Stimulated activated naive CD8-positive, alpha-beta T cell treated with anti-CD3 and anti-CD28 coated beads, Interleukin-15, Interleukin-2, amounts not matched to agents 100 ng/mL and 50 ng/mL, for 24 hours (primary cell): ENCODE results near the gene CADM4.

Experiments
- H3K27ac Mint-ChIP-seq: one replicate; pipeline ENCODE4 v1.8.0; 2021; ENCODE audit warnings: mild to moderate bottlenecking, mixed read lengths
- H3K27me3 Mint-ChIP-seq: one replicate; pipeline ENCODE4 v1.8.0; 2021; ENCODE audit warnings: mixed read lengths
- H3K36me3 Mint-ChIP-seq: one replicate; pipeline ENCODE4 v1.8.0; 2021; ENCODE audit warnings: low read depth, mixed read lengths
- H3K4me1 Mint-ChIP-seq: one replicate; pipeline ENCODE4 v1.8.0; 2021; ENCODE audit warnings: low read depth, mixed read lengths
- H3K4me3 Mint-ChIP-seq: one replicate; pipeline ENCODE4 v1.8.0; 2021; ENCODE audit warnings: mild to moderate bottlenecking, mixed read lengths
- H3K9me3 Mint-ChIP-seq: one replicate; pipeline ENCODE4 v1.8.0; 2021; ENCODE audit warnings: mixed read lengths

Gene CADM4

GRCh38 chr19:43631491-43631890, 8.2 kb downstream of the CADM4 start:
- Mint-ChIP-seq H3K36me3 (no peaks in the 10 kb centered on the region), H3K27ac (no peak overlapping the region), H3K27me3 (peaks cover 10% of the 10 kb centered on the region), H3K4me1 (no peaks in the 10 kb centered on the region), H3K4me3 (no peak overlapping the region), H3K9me3 (no peaks in the 10 kb centered on the region)

- Mint-ChIP-seq H3K36me3 (no peaks in the 10 kb centered on the region), H3K4me3 (no peak overlapping the region), H3K9me3 (no peaks in the 10 kb centered on the region), H3K27ac (no peak overlapping the region), H3K27me3 (peaks cover 10% of the 10 kb centered on the region), H3K4me1 (peaks cover 10% of the 10 kb centered on the region)
These were observed 10.9 kb downstream of the CADM4 start for GRCh38 chr19:43628646-43629326.

- no peaks in the 10 kb centered on the region for H3K9me3 Mint-ChIP-seq
- no peak overlapping the region for H3K4me3 Mint-ChIP-seq
- peaks cover 10% of the 10 kb centered on the region for H3K4me1 Mint-ChIP-seq
- peaks cover 6% of the 10 kb centered on the region for H3K27me3 Mint-ChIP-seq
- no peaks in the 10 kb centered on the region for H3K36me3 Mint-ChIP-seq
- H3K27ac Mint-ChIP-seq = no peak overlapping the region
These were observed 12.8 kb downstream of the CADM4 start for GRCh38 chr19:43626838-43627237.

- no peaks in the 10 kb centered on the region for H3K9me3 Mint-ChIP-seq
- H3K4me3 Mint-ChIP-seq = no peak overlapping the region
- H3K36me3 Mint-ChIP-seq = no peaks in the 10 kb centered on the region
- peaks cover 6% of the 10 kb centered on the region for H3K27me3 Mint-ChIP-seq
- H3K4me1 Mint-ChIP-seq = peaks cover 10% of the 10 kb centered on the region
- no peak overlapping the region for H3K27ac Mint-ChIP-seq
These were observed 13.6 kb downstream of the CADM4 start for GRCh38 chr19:43625918-43626579.

GRCh38 chr19:43624933-43625332, 14.7 kb downstream of the CADM4 start:
- H3K4me1 Mint-ChIP-seq = peaks cover 19% of the 10 kb centered on the region

GRCh38 chr19:43623889-43624670, 15.6 kb downstream of the CADM4 start:
- Mint-ChIP-seq H3K27ac (no peak overlapping the region), H3K9me3 (no peaks in the 10 kb centered on the region), H3K4me1 (peaks cover 20% of the 10 kb centered on the region), H3K4me3 (no peak overlapping the region), H3K27me3 (peaks cover 6% of the 10 kb centered on the region), H3K36me3 (no peaks in the 10 kb centered on the region)

More at GRCh38 chr19:43624933-43625332, 14.7 kb downstream of the CADM4 start:
- no peak overlapping the region for H3K27ac Mint-ChIP-seq
- H3K9me3 Mint-ChIP-seq = no peaks in the 10 kb centered on the region
- no peak overlapping the region for H3K4me3 Mint-ChIP-seq
- H3K36me3 Mint-ChIP-seq = no peaks in the 10 kb centered on the region
- H3K27me3 Mint-ChIP-seq = peaks cover 6% of the 10 kb centered on the region

- Mint-ChIP-seq H3K27ac (no peak overlapping the region), H3K36me3 (no peaks in the 10 kb centered on the region), H3K4me1 (peaks cover 23% of the 10 kb centered on the region), H3K27me3 (peaks cover 6% of the 10 kb centered on the region), H3K9me3 (no peaks in the 10 kb centered on the region), H3K4me3 (no peak overlapping the region)
These were observed 16.7 kb downstream of the CADM4 start for GRCh38 chr19:43622956-43623355.

- no peaks in the 10 kb centered on the region for H3K27me3 Mint-ChIP-seq
- peaks cover 23% of the 10 kb centered on the region for H3K4me1 Mint-ChIP-seq
- no peaks in the 10 kb centered on the region for H3K36me3 Mint-ChIP-seq
- H3K27ac Mint-ChIP-seq = no peak overlapping the region
- H3K9me3 Mint-ChIP-seq = no peaks in the 10 kb centered on the region
- H3K4me3 Mint-ChIP-seq = no peak overlapping the region
These were observed 17.6 kb downstream of the CADM4 start for GRCh38 chr19:43622070-43622469.

- H3K9me3 Mint-ChIP-seq = no peaks in the 10 kb centered on the region
- peaks cover 23% of the 10 kb centered on the region for H3K4me1 Mint-ChIP-seq
- peak overlapping the region; percentile 97 for H3K27ac Mint-ChIP-seq
- no peaks in the 10 kb centered on the region for H3K36me3 Mint-ChIP-seq
- H3K27me3 Mint-ChIP-seq = no peaks in the 10 kb centered on the region
- H3K4me3 Mint-ChIP-seq = peak overlapping the region; percentile 96
These were observed 19.3 kb downstream of the CADM4 start for GRCh38 chr19:43620061-43621001.

- Mint-ChIP-seq H3K36me3 (no peaks in the 10 kb centered on the region), H3K27me3 (no peaks in the 10 kb centered on the region), H3K4me3 (peak within 1 kb of the TSS; percentile 96), H3K4me1 (peaks cover 15% of the 10 kb centered on the region), H3K9me3 (no peaks in the 10 kb centered on the region), H3K27ac (peak within 1 kb of the TSS; percentile 97)
These were observed 20.2 kb downstream of the CADM4 start, which contains the start of gene ZNF428 for GRCh38 chr19:43619262-43620060. ZNF428 (minus strand) TSS chr19:43619629; CDS start chr19:43614304, 5,325 bp downstream.

GRCh38 chr19:43618921-43619261, 20.8 kb downstream of the CADM4 start:
- H3K36me3 Mint-ChIP-seq = no peaks in the 10 kb centered on the region

GRCh38 chr19:43616954-43617353, 22.7 kb downstream of the CADM4 start:
- no peaks in the 10 kb centered on the region for H3K27me3 Mint-ChIP-seq
- no peaks in the 10 kb centered on the region for H3K9me3 Mint-ChIP-seq
- no peak overlapping the region for H3K4me3 Mint-ChIP-seq
- peaks cover 14% of the 10 kb centered on the region for H3K4me1 Mint-ChIP-seq
- peaks cover 10% of the 10 kb centered on the region for H3K36me3 Mint-ChIP-seq
- H3K27ac Mint-ChIP-seq = no peak overlapping the region

More at GRCh38 chr19:43618921-43619261, 20.8 kb downstream of the CADM4 start:
- Mint-ChIP-seq H3K4me1 (peaks cover 14% of the 10 kb centered on the region), H3K4me3 (peak overlapping the region; percentile 96), H3K27me3 (no peaks in the 10 kb centered on the region), H3K27ac (peak overlapping the region; percentile 97), H3K9me3 (no peaks in the 10 kb centered on the region)

GRCh38 chr19:43616306-43616705, 23.3 kb downstream of the CADM4 start:
- Mint-ChIP-seq H3K27ac (no peak overlapping the region), H3K9me3 (no peaks in the 10 kb centered on the region), H3K4me1 (peaks cover 14% of the 10 kb centered on the region), H3K4me3 (no peak overlapping the region), H3K27me3 (no peaks in the 10 kb centered on the region), H3K36me3 (peaks cover 15% of the 10 kb centered on the region)

- H3K9me3 Mint-ChIP-seq = no peaks in the 10 kb centered on the region
- no peak overlapping the region for H3K27ac Mint-ChIP-seq
These were observed 27.3 kb downstream of the CADM4 start for GRCh38 chr19:43612374-43612773.

More at GRCh38 chr19:43612374-43612773, 27.3 kb downstream of the CADM4 start:
- no peak overlapping the region for H3K4me3 Mint-ChIP-seq
- peaks cover 19% of the 10 kb centered on the region for H3K36me3 Mint-ChIP-seq
- H3K4me1 Mint-ChIP-seq = peaks cover 9% of the 10 kb centered on the region
- H3K27me3 Mint-ChIP-seq = no peaks in the 10 kb centered on the region
